GM12878 (cell line): Measurements from ENCODE around the gene MLIP. TPM values are rescaled to one million over a fixed set of nuclear protein-coding genes. Genes with fewer than 3 reads are reported as not detected.

ENCODE experiments used
- ATAC-seq: fragments of 200-7000 bp; cut with Tn5 transposase; 3 replicates; pipeline ENCODE4 v1.9.1; 2020; ENCODE audit warnings: mild to moderate bottlenecking, moderate library complexity
- BruUV-seq: library from RNA; stranded (reverse); fragments of 400-500 nt; replicated peaks from 2 replicates; lab custom pipeline; 2021; lab: Mats Ljungman, UMichigan
- CTCF ChIA-PET: fragments of 300-600 bp; sonication (Branson Sonifier 250); formaldehyde crosslinking; extraction: SDS; loops from one replicate; lab custom pipeline; 2021; ENCODE audit warnings: inconsistent platforms; lab: Yijun Ruan, JAX
- POLR2A ChIA-PET: fragments of 350-600 bp; formaldehyde crosslinking; extraction: SDS; loops from one replicate; lab custom pipeline; 2021; ENCODE audit warnings: inconsistent platforms; lab: Charles Lee
- RAD21 ChIA-PET: fragments of 300-600 bp; sonication (Branson Sonifier 250); formaldehyde crosslinking; loops from one replicate; lab custom pipeline; 2023; ENCODE audit warnings: antibody characterized with exemption; ENCODE audit not compliant: unreplicated experiment; lab: Charles Lee
- SMC1A ChIA-PET: fragments of 300-600 bp; sonication (Branson Sonifier 250); formaldehyde crosslinking; loops from one replicate; lab custom pipeline; 2023; ENCODE audit not compliant: unreplicated experiment, uncharacterized antibody; lab: Charles Lee
- DNase-seq: peaks from one replicate; pipeline ENCODE4 v3.0.0-alpha.2; 2011; ENCODE audit warnings: low read depth, low spot score
- FAIRE-seq: peaks from 3 replicates; lab custom pipeline; 2011; peaks lifted over from hg19 to GRCh38; lab: Jason Lieb, UNC
- H2AFZ ChIP-seq: 2 replicates; pipeline ENCODE4 v1.6.0; 2011; ENCODE audit warnings: low read depth, low read length, control low read depth; ENCODE audit not compliant: control insufficient read depth
- H3K27ac ChIP-seq: 2 replicates; pipeline ENCODE4 v1.5.1; 2011; ENCODE audit warnings: control low read depth; ENCODE audit not compliant: control insufficient read depth, insufficient read depth
- H3K27me3 ChIP-seq, 2 experiments: replicated peaks in 1 of 2; 2 replicates each; pipeline versions ENCODE4 v1.6.0 to v1.6.1; 2011; ENCODE audit warnings: low read length in 1 of 2; ENCODE audit not compliant: control insufficient read depth in 2 of 2, insufficient read depth in 2 of 2
- H3K36me3 ChIP-seq, 2 experiments: 2 replicates each; pipeline ENCODE4 v1.5.1; 2011; ENCODE audit warnings: low read length in 1 of 2; ENCODE audit not compliant: control insufficient read depth in 2 of 2, insufficient read depth in 2 of 2
- H3K4me1 ChIP-seq: 2 replicates; pipeline ENCODE4 v1.6.1; 2011; ENCODE audit warnings: mild to moderate bottlenecking, low read length, moderate library complexity, mixed read lengths; ENCODE audit not compliant: control insufficient read depth, insufficient read depth
- H3K4me2 ChIP-seq: 2 replicates; pipeline ENCODE4 v1.6.0; 2011; ENCODE audit warnings: control low read depth; ENCODE audit not compliant: control insufficient read depth, insufficient read depth
- H3K4me3 ChIP-seq: fragments of 200-600 bp; sonication (generic); 2 replicates; pipeline ENCODE4 v1.5.1; 2016
- H3K79me2 ChIP-seq: 2 replicates; pipeline ENCODE4 v1.6.0; 2011; ENCODE audit warnings: low read length; ENCODE audit not compliant: control insufficient read depth, insufficient read depth
- H3K9ac ChIP-seq: 2 replicates; pipeline ENCODE4 v1.8.0; 2011; ENCODE audit warnings: low read length, control low read depth, mixed read lengths; ENCODE audit not compliant: control insufficient read depth, insufficient read depth
- H3K9me3 ChIP-seq: replicated peaks from 3 replicates; pipeline ENCODE4 v1.5.1; 2011; ENCODE audit warnings: mild to moderate bottlenecking, low read length; ENCODE audit not compliant: control insufficient read depth, insufficient read depth
- H4K20me1 ChIP-seq: 2 replicates; pipeline ENCODE4 v1.6.0; 2011; ENCODE audit not compliant: control insufficient read depth, insufficient read depth
- ATF3 ChIP-seq: IDR thresholded peaks from 2 replicates; pipeline ENCODE4 v1.6.1; 2011; ENCODE audit warnings: low read depth, mild to moderate bottlenecking, low read length, moderate library complexity, borderline replicate concordance; ENCODE audit errors: extremely low read depth
- CBFB ChIP-seq: IDR thresholded peaks from 2 replicates; pipeline ENCODE4 v1.6.1; 2016; ENCODE audit warnings: antibody characterized with exemption, low read depth
- CHD2 ChIP-seq: IDR thresholded peaks from 2 replicates; pipeline ENCODE4 v1.6.1; 2011; ENCODE audit warnings: low read depth, low read length, improper control_type of control experiment, borderline replicate concordance
- E2F4 ChIP-seq: IDR thresholded peaks from 2 replicates; pipeline ENCODE4 v1.6.1; 2012; ENCODE audit warnings: low read depth, low read length, improper control_type of control experiment
- FOXK2 ChIP-seq: fragments of 450-650 bp; IDR thresholded peaks from 2 replicates; pipeline ENCODE4 v1.6.1; 2017; ENCODE audit warnings: mild to moderate bottlenecking, moderate library complexity
- FOXM1 ChIP-seq: IDR thresholded peaks from 2 replicates; pipeline ENCODE4 v1.6.1; 2012; ENCODE audit warnings: low read depth, mild to moderate bottlenecking, inconsistent platforms, low read length, moderate library complexity
- HDGF ChIP-seq: fragments of 450-650 bp; IDR thresholded peaks from 2 replicates; pipeline ENCODE4 v1.6.1; 2016; ENCODE audit warnings: antibody characterized with exemption
- IKZF2 ChIP-seq, 2 experiments: fragments of 450-650 bp; IDR thresholded peaks; 2 replicates each; pipeline ENCODE4 v1.6.1; 2017; ENCODE audit warnings: mild to moderate bottlenecking in 2 of 2, moderate library complexity in 2 of 2
- MYC ChIP-seq: IDR thresholded peaks from 2 replicates; pipeline ENCODE4 v1.6.1; 2011; ENCODE audit warnings: mild to moderate bottlenecking, low read length, moderate library complexity, inconsistent platforms; ENCODE audit not compliant: insufficient read depth, insufficient replicate concordance, insufficient read length, severe bottlenecking
- NFIC ChIP-seq: IDR thresholded peaks from 2 replicates; pipeline ENCODE4 v1.6.1; 2012; ENCODE audit warnings: low read depth, mild to moderate bottlenecking, inconsistent platforms, low read length, moderate library complexity
- NRF1 ChIP-seq: conservative IDR thresholded peaks from 2 replicates; pipeline ENCODE4 v1.6.1; 2011; ENCODE audit warnings: mild to moderate bottlenecking, low read depth, low read length, improper control_type of control experiment
- PAX5 ChIP-seq: IDR thresholded peaks from 2 replicates; pipeline ENCODE4 v1.6.1; 2011; ENCODE audit warnings: low read depth, low read length, borderline replicate concordance
- SMC3 ChIP-seq: IDR thresholded peaks from 2 replicates; pipeline ENCODE4 v1.6.1; 2011; ENCODE audit warnings: low read length, improper control_type of control experiment, borderline replicate concordance
- SUZ12 ChIP-seq: fragments of 200-600 bp; sonication (generic); IDR thresholded peaks from one replicate; pipeline ENCODE4 v1.6.1; 2018; ENCODE audit warnings: antibody characterized with exemption, mild to moderate bottlenecking; ENCODE audit not compliant: unreplicated experiment
- TBL1XR1 ChIP-seq: IDR thresholded peaks from 2 replicates; pipeline ENCODE4 v1.6.1; 2012; ENCODE audit warnings: low read depth, low read length, improper control_type of control experiment
- ZNF207 ChIP-seq: fragments of 450-650 bp; IDR thresholded peaks from 2 replicates; pipeline ENCODE4 v1.6.1; 2014; ENCODE audit warnings: antibody characterized with exemption, mild to moderate bottlenecking, borderline replicate concordance
- WGBS: methylation state at CpG from one replicate; pipeline ENCODE4 v1.1.6; 2016; ENCODE audit warnings: low lambda C conversion rate; ENCODE audit not compliant: insufficient replicate concordance, insufficient coverage; ENCODE audit errors: missing lambda C conversion rate; 5-methylcytosine and 5-hydroxymethylcytosine counted together
- in situ Hi-C: fragments of 300-500 bp; cut with MboI; formaldehyde crosslinking; loops from 9 replicates; pipeline ENCODE4 v1.14.3; 2018; ENCODE audit warnings: mixed read lengths
- intact Hi-C: fragments of 100-400 bp; cut with micrococcal nuclease; formaldehyde crosslinking; loops from one replicate; pipeline ENCODE4 v1.14.2; 2022; ENCODE audit not compliant: unreplicated experiment
- polyA plus RNA-seq, 11 experiments: library from polyadenylated mRNA; depleted of rRNA in 4 of 11; unstranded in 6 of 11; stranded (reverse) in 5 of 11; fragments of >200 nt; fragmentation: Nextera tagmentation in 4 of 11; fragmentation: Illumina TruSeq in 1 of 11; extraction: Ambion mirVana in 4 of 11; extraction: Trizol in 1 of 11; gene quantifications; 1 replicate in 1 of 11; 2 replicates in 10 of 11; pipeline versions ENCODE4 v1.2.1 to v1.2.3, GENCODE V29; 2011 to 2016; ENCODE audit warnings: inconsistent platforms in 2 of 11, missing spikeins in 2 of 11, low read depth in 1 of 11
- total RNA-seq, 4 experiments: library from RNA; depleted of rRNA in 3 of 4; stranded (reverse); fragments of >200 nt in 3 of 4; fragmentation: Illumina TruSeq in 1 of 4; extraction: Trizol in 1 of 4; gene quantifications; 2 replicates each; pipeline versions ENCODE4 v1.2.1 to v1.2.3, GENCODE V29; 2013 to 2021

MLIP gene
- total and polyA plus RNA-seq, 10 of the 15 experiments (the other 5 are each of a cell fraction or from before 2014, with no cell fraction given): not detected

GRCh38 chr6:54299542-54300269 lies 188.5 kb downstream of the MLIP start:
- no peak for FAIRE-seq
- no peak for DNase-seq
- H3K4me1 ChIP-seq: no peaks in the 10 kb centered on the region
- no peaks in the 10 kb centered on the region for H4K20me1 ChIP-seq
- ChIA-PET CTCF (no interaction called here), SMC1A (interaction anchor here (1.6 kb wide), 1 partner anchor 13 kb away, joined by 4 read pairs; no protein-coding TSS in a partner anchor), POLR2A (interaction anchor here (0.6 kb wide), 1 partner anchor 31 kb away, joined by 3 read pairs; no protein-coding TSS in a partner anchor), RAD21 (no interaction called here)
- WGBS: 37% methylated on average over 2 of the region's 2 CpGs
- no peaks in the 10 kb centered on the region for H3K27me3 ChIP-seq
- H3K9me3 ChIP-seq: no peaks in the 10 kb centered on the region; the same call in 2 of the 3 replicates
- BruUV-seq: no TSS peak
- no peak overlapping the region for H3K27ac ChIP-seq
- H3K36me3 ChIP-seq: no peaks in the 10 kb centered on the region
- TF ChIP-seq IKZF2 (IDR thresholded peaks at IDR 0.05): no peak
- no peak for TF ChIP-seq CHD2
- no peak for TF ChIP-seq SMC3
- TF ChIP-seq FOXM1: no peak
- no peak for TF ChIP-seq NRF1
- H3K9ac ChIP-seq: no peak overlapping the region
- intact Hi-C loops (no loop called here), in situ Hi-C loops (no loop called here)
- H2AFZ ChIP-seq: no peak overlapping the region
- no peaks in the 10 kb centered on the region for H3K79me2 ChIP-seq
- H3K4me2 ChIP-seq: no peak overlapping the region
- no peak overlapping the region for H3K4me3 ChIP-seq
- no peak for ATAC-seq

GRCh38 chr6:54301770-54302169 lies 190.5 kb downstream of the MLIP start:
- no peak for DNase-seq
- POLR2A ChIA-PET: interaction anchor here (0.6 kb wide), 1 partner anchor 644 kb away, joined by 6 read pairs; no protein-coding TSS in a partner anchor
- RAD21 ChIA-PET: interaction anchor here (1.0 kb wide), 1 partner anchor 19 kb away, joined by 3 read pairs; no protein-coding TSS in a partner anchor
- Histone ChIP-seq H4K20me1 (no peaks in the 10 kb centered on the region), H3K79me2 (no peaks in the 10 kb centered on the region), H3K4me1 (no peaks in the 10 kb centered on the region), H3K36me3 (no peaks in the 10 kb centered on the region), H3K4me3 (no peak overlapping the region), H3K27me3 (no peaks in the 10 kb centered on the region), H3K9me3 (no peaks in the 10 kb centered on the region), H3K4me2 (no peak overlapping the region), H3K9ac (no peak overlapping the region), H3K27ac (no peak overlapping the region), H2AFZ (no peak overlapping the region)
- no peak for FAIRE-seq
- CTCF ChIA-PET: interaction anchor here (1.2 kb wide), 1 partner anchor 57 kb away, joined by 3 read pairs; no protein-coding TSS in a partner anchor
- SMC1A ChIA-PET: interaction anchor here (1.0 to 1.3 kb wide), 2 partner anchors 11 to 57 kb away, joined by 3 read pairs; no protein-coding TSS in a partner anchor
- no peak for ATAC-seq
- BruUV-seq: no TSS peak
- in situ Hi-C loops (no loop called here), intact Hi-C loops (no loop called here)
- TF ChIP-seq HDGF (no peak), SUZ12 (no peak), ATF3 (no peak), FOXK2 (no peak), ZNF207 (no peak), E2F4 (no peak), TBL1XR1 (no peak), PAX5 (no peak), MYC (no peak), NFIC (no peak), CBFB (no peak)
